Vagina (tissue), 2 donors: Measurements from ENCODE around the gene IL33. TPM values are rescaled to one million over a fixed set of nuclear protein-coding genes. Genes with fewer than 3 reads are reported as not detected.
A peak's percentile ranks its signal among the peaks of the same experiment; 100 is the strongest.

Source experiments
- DNase-seq, 2 donors: peaks; one replicate each; pipeline ENCODE4 v3.0.0-alpha.2; 2017; ENCODE audit errors: extremely low spot score in 2 of 2
- H3K27ac ChIP-seq: fragments of 200-600 bp; sonication (generic); one replicate; pipeline ENCODE4 v1.5.1; 2019
- H3K27me3 ChIP-seq: fragments of 200-600 bp; sonication (generic); one replicate; pipeline ENCODE4 v1.5.1; 2019
- H3K36me3 ChIP-seq, 2 donors: fragments of 200-600 bp; sonication (generic); one replicate each; pipeline ENCODE4 v1.5.1; 2017 to 2019
- H3K4me1 ChIP-seq: fragments of 200-600 bp; sonication (generic); one replicate; pipeline ENCODE4 v1.5.1; 2019
- H3K4me3 ChIP-seq, 2 donors: fragments of 200-600 bp; sonication (generic); 1 replicate in 1 of 2; 2 replicates in 1 of 2; pipeline ENCODE4 v1.5.1; 2016 to 2019
- H3K9me3 ChIP-seq: fragments of 200-600 bp; sonication (generic); one replicate; pipeline ENCODE4 v1.5.1; 2019
- POLR2A ChIP-seq, 2 donors: fragments of 450-650 bp; IDR thresholded peaks; one replicate each; pipeline ENCODE4 v1.6.1; 2017; ENCODE audit warnings: antibody characterized with exemption in 2 of 2, mild to moderate bottlenecking in 2 of 2, moderate library complexity in 2 of 2
- POLR2AphosphoS5 ChIP-seq, 2 donors: sonication (generic); formaldehyde crosslinking; IDR thresholded peaks; one replicate each; pipeline ENCODE4 v1.9.0; 2017; ENCODE audit warnings: antibody characterized with exemption in 2 of 2, mild to moderate bottlenecking in 2 of 2, low read depth in 1 of 2; ENCODE audit not compliant: insufficient read depth in 1 of 2
- intact Hi-C: fragments of 100-400 bp; cut with DNase I; formaldehyde crosslinking; loops from one replicate; pipeline ENCODE4 v1.15.1; 2023
- total RNA-seq: library from RNA; depleted of rRNA; stranded (reverse); fragments of >200 nt; gene quantifications from one replicate; pipeline ENCODE4 v1.2.3, GENCODE V29; 2016
- TF ChIP-seq, protein P1 (sequence below), 3 experiments: fragments of 450-650 bp in 2 of 3; fragments of 200-600 bp in 1 of 3; sonication (generic) in 1 of 3; IDR thresholded peaks; one replicate each; pipeline ENCODE4 v1.5.1; 2017 to 2019; ENCODE audit warnings: antibody characterized with exemption in 3 of 3, mild to moderate bottlenecking in 2 of 3, moderate library complexity in 2 of 3

Gene IL33
- total RNA-seq, 1 donor from 2014 or later: 35.4 TPM

DNA sequence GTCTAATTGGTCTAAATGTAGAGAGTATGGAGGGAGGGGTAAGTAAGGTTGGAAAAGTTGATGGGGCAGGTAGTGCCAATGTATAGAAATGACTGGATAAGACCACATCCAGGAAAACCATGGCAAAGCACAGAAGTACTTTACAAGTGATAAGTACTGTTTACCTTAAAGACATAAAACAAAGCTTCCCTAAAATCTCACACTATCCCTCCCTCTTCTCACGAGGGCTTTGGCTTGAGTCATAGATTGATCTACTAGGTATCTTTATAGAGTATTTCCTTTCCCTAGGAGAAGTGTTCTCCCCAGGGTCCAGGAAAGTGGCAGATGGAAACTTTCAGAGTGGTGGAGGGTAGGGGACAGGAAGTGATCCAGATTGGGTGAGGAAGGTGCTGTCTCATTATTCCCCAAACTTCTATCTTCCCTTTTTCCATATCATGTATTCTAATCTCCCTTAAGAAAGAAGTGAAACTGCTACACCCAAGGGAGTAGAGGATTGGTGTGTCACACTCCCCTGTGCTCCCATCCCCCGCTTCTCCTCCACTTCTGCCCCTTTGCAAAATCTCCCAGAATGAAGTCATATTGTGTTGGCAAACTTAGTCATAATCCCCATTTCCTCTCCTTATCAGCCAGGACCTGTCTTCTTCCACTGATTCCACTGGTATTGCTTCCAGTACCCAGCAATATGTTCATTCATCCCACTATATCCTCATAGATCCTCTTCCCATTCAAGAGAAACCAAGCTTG, 14.6 kb downstream of the IL33 start:
- Histone ChIP-seq H3K36me3 (no peaks in the 10 kb centered on the region), H3K9me3 (no peaks in the 10 kb centered on the region), H3K27ac (peak overlapping the region; percentile 56), H3K4me1 (peaks cover 28% of the 10 kb centered on the region), H3K4me3 (no peak overlapping the region), H3K27me3 (no peaks in the 10 kb centered on the region)
- DNase-seq: no peak
- intact Hi-C loops: no loop called here
- TF ChIP-seq, protein P1, sequence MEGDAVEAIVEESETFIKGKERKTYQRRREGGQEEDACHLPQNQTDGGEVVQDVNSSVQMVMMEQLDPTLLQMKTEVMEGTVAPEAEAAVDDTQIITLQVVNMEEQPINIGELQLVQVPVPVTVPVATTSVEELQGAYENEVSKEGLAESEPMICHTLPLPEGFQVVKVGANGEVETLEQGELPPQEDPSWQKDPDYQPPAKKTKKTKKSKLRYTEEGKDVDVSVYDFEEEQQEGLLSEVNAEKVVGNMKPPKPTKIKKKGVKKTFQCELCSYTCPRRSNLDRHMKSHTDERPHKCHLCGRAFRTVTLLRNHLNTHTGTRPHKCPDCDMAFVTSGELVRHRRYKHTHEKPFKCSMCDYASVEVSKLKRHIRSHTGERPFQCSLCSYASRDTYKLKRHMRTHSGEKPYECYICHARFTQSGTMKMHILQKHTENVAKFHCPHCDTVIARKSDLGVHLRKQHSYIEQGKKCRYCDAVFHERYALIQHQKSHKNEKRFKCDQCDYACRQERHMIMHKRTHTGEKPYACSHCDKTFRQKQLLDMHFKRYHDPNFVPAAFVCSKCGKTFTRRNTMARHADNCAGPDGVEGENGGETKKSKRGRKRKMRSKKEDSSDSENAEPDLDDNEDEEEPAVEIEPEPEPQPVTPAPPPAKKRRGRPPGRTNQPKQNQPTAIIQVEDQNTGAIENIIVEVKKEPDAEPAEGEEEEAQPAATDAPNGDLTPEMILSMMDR (IDR thresholded peaks at IDR 0.05): no peak
- TF ChIP-seq POLR2AphosphoS5 (IDR thresholded peaks at IDR 0.05; ENCODE audit: insufficient read depth in 1 of 2, low read depth in 1 of 2): no peak
- no peak for TF ChIP-seq POLR2A (IDR thresholded peaks at IDR 0.05)

DNA sequence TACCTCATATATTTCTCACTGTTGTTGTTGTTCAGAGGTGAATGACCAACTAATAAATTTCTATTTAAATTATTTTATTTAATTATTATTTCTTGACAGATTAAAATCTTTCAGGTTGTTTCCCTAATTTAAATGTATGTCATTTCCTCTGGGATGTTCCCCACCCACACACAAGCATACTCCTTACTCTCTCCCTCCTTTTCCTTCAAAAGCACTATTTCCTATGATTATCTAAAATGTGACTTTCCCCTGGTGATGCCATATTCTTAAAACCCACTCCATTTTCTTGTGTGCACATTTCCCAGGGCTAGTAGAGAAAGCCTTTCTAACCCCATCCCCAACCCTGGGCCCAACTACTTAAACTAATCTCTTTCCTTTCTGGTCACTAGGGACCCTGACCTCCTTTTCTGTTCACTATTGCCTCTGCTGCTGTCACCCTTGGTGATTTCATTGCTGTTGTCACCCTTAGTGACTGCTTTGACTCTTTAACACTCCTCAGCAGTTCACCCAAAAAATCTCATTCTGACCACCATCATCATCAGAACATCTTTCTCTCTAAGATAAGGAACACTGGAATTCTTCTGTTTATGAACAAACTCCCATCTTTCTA, 16.8 kb downstream of the IL33 start:
- no peaks in the 10 kb centered on the region for H3K27me3 ChIP-seq
- no peaks in the 10 kb centered on the region for H3K9me3 ChIP-seq
- no peak overlapping the region for H3K27ac ChIP-seq
- peaks cover 28% of the 10 kb centered on the region for H3K4me1 ChIP-seq
- H3K4me3 ChIP-seq: no peak overlapping the region
- no peak for TF ChIP-seq POLR2AphosphoS5 (IDR thresholded peaks at IDR 0.05; ENCODE audit: insufficient read depth in 1 of 2, low read depth in 1 of 2)
- TF ChIP-seq, protein P1 (IDR thresholded peaks at IDR 0.05): no peak
- no peak for TF ChIP-seq POLR2A (IDR thresholded peaks at IDR 0.05)
- H3K36me3 ChIP-seq: no peaks in the 10 kb centered on the region
- intact Hi-C loops: no loop called here
- no peak for DNase-seq

DNA sequence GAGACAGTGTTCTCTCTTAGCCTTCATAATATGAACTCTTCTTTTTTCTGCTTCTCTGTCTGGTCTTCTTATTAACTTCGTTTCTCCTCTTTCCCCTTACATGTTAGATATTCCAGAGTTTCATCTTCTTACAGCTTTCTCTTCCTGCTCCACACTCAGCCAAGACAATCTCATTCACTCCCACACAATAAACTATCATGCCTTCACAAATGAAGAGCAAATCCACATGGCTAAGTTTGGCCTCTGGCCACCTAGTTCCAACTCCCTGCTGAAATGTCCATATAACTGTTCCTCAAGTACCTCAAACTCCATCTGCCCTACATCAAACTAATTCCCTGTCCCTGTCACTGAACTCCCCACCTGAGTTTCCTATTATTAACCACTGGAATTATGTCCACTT, 18.4 kb downstream of the IL33 start:
- no peaks in the 10 kb centered on the region for H3K9me3 ChIP-seq
- no peaks in the 10 kb centered on the region for H3K36me3 ChIP-seq
- H3K27ac ChIP-seq: no peak overlapping the region
- H3K27me3 ChIP-seq: no peaks in the 10 kb centered on the region
- no peak for DNase-seq
- TF ChIP-seq POLR2A (IDR thresholded peaks at IDR 0.05) (no peak), POLR2AphosphoS5 (IDR thresholded peaks at IDR 0.05; ENCODE audit: insufficient read depth in 1 of 2, low read depth in 1 of 2) (no peak)
- TF ChIP-seq, protein P1 (IDR thresholded peaks at IDR 0.05): no peak
- no peak overlapping the region for H3K4me3 ChIP-seq
- intact Hi-C loops: no loop called here
- peaks cover 21% of the 10 kb centered on the region for H3K4me1 ChIP-seq

DNA sequence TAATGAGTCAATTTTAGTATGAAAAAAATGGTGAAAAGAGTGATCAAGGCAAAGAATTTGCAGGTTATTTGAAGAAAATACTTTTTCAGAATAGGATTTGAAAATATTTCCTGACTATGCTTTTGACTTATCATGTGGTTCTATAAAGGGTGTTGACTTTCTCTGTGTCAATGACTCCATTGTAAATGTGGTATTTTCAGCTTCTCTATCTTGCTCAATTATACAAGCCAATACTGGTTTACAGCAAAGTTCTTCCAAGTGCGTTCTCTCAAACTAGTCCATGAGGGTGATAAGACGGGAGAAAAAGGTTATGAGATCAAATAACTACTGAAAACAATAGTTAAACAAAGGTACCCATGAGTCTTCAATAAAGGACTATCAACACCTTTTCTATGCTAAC, 21.7 kb downstream of the IL33 start:
- Histone ChIP-seq H3K27me3 (no peaks in the 10 kb centered on the region), H3K27ac (no peak overlapping the region), H3K9me3 (no peaks in the 10 kb centered on the region), H3K36me3 (no peaks in the 10 kb centered on the region), H3K4me3 (no peak overlapping the region), H3K4me1 (peaks cover 5% of the 10 kb centered on the region)
- TF ChIP-seq POLR2AphosphoS5 (IDR thresholded peaks at IDR 0.05; ENCODE audit: insufficient read depth in 1 of 2, low read depth in 1 of 2) (no peak), POLR2A (IDR thresholded peaks at IDR 0.05) (no peak)
- TF ChIP-seq, protein P1 (IDR thresholded peaks at IDR 0.05): no peak
- intact Hi-C loops: no loop called here
- no peak for DNase-seq

DNA sequence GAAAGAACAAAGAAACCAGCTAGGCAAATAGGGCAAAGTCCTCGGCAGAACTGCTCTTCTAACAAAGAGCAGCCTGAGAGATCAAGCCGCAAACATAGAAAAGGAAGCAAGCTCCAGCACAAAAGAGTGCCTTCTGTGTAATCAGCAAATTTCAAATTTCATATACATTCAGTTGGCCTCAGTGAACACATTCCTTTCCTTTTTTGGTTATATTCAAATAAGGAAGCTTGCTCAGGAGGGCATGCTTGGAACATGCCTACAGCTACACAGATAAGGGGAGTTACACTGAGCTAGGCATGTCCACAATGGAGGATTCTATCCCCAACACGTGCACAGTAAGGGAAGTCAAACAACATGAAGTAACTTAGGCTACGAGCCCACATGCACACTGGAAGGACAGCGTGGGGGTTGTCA, 23.4 kb downstream of the IL33 start:
- TF ChIP-seq, protein P1 (IDR thresholded peaks at IDR 0.05): no peak
- TF ChIP-seq POLR2AphosphoS5 (IDR thresholded peaks at IDR 0.05; ENCODE audit: insufficient read depth in 1 of 2, low read depth in 1 of 2): no peak
- TF ChIP-seq POLR2A (IDR thresholded peaks at IDR 0.05): no peak
- no peak overlapping the region for H3K27ac ChIP-seq
- no peaks in the 10 kb centered on the region for H3K36me3 ChIP-seq
- no peaks in the 10 kb centered on the region for H3K9me3 ChIP-seq
- no peak for DNase-seq
- H3K4me1 ChIP-seq: peaks cover 5% of the 10 kb centered on the region
- H3K27me3 ChIP-seq: no peaks in the 10 kb centered on the region
- intact Hi-C loops: no loop called here
- H3K4me3 ChIP-seq: no peak overlapping the region
